ENCODE data around the gene SLC10A6.

DNA sequence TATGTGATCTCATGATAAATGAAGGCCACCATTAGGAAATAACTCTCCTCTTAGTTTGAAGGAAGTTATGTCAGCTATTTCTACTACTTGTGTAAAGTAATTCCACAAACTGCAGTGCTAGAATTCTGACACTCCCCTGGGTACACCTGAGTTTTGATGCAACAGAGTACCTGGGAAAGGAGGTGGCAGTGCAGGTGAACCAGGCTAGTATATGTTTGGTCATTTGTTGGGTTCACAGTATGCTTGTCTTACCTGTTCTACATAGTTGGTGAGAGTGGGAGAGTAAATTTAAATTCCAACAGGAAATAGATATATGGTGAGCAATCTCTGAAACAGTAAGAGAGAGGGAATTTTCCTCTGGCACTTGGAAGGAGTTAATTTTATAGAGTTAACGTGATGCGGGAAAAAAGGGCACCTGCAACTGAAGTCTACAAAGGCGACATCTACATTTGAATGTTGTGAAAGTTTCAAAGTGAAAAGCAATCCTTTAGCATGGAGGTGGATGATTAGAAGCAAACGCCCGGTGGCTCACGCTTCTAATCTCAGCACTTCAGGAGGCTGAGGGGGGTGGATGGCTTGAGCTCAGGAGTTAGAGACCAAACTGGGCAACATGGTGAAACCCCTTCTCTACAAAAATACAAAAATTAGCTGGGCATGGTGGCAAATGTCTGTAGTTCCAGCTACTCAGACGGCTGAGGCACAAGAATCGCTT is 8.3 kb upstream of the SLC10A6 start:
- TF ChIP-seq, protein P1, sequence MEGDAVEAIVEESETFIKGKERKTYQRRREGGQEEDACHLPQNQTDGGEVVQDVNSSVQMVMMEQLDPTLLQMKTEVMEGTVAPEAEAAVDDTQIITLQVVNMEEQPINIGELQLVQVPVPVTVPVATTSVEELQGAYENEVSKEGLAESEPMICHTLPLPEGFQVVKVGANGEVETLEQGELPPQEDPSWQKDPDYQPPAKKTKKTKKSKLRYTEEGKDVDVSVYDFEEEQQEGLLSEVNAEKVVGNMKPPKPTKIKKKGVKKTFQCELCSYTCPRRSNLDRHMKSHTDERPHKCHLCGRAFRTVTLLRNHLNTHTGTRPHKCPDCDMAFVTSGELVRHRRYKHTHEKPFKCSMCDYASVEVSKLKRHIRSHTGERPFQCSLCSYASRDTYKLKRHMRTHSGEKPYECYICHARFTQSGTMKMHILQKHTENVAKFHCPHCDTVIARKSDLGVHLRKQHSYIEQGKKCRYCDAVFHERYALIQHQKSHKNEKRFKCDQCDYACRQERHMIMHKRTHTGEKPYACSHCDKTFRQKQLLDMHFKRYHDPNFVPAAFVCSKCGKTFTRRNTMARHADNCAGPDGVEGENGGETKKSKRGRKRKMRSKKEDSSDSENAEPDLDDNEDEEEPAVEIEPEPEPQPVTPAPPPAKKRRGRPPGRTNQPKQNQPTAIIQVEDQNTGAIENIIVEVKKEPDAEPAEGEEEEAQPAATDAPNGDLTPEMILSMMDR (CRISPR knock-in tag; IDR thresholded peaks at IDR 0.05): no peak
- TF ChIP-seq MAFK (conservative IDR thresholded peaks at IDR 0.05 in 1 of 2, IDR thresholded peaks at IDR 0.05 in 1 of 2; ENCODE audit: low read length in 2 of 2): no peak
- TF ChIP-seq POLR2A (IDR thresholded peaks at IDR 0.05; ENCODE audit: insufficient read depth in 1 of 2, low read depth in 2 of 2, low read length in 2 of 2): no peak
- TF ChIP-seq FOXC1 (CRISPR knock-in tag; IDR thresholded peaks at IDR 0.05; ENCODE audit: borderline replicate concordance): no peak
- TF ChIP-seq, protein P2, sequence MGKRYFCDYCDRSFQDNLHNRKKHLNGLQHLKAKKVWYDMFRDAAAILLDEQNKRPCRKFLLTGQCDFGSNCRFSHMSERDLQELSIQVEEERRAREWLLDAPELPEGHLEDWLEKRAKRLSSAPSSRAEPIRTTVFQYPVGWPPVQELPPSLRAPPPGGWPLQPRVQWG (CRISPR knock-in tag; IDR thresholded peaks at IDR 0.05; ENCODE audit: borderline replicate concordance, low read depth): no peak
- TF ChIP-seq PCBP2 (optimal IDR thresholded peaks at IDR 0.05; ENCODE audit: low read depth, low read length, poor library complexity, severe bottlenecking): no peak
- no peak for TF ChIP-seq FOXJ3 (CRISPR knock-in tag; IDR thresholded peaks at IDR 0.05; ENCODE audit: borderline replicate concordance)
